GM21528 (cell line): ENCODE measurements around the gene EIF3K.

Experiments
- ATAC-seq: cut with Tn5 transposase; IDR thresholded peaks from one replicate; pipeline ENCODE4 v1.9.1; 2021; ENCODE audit warnings: mild to moderate bottlenecking, moderate library complexity; ENCODE audit not compliant: unreplicated experiment, low FRiP score

Gene EIF3K

DNA sequence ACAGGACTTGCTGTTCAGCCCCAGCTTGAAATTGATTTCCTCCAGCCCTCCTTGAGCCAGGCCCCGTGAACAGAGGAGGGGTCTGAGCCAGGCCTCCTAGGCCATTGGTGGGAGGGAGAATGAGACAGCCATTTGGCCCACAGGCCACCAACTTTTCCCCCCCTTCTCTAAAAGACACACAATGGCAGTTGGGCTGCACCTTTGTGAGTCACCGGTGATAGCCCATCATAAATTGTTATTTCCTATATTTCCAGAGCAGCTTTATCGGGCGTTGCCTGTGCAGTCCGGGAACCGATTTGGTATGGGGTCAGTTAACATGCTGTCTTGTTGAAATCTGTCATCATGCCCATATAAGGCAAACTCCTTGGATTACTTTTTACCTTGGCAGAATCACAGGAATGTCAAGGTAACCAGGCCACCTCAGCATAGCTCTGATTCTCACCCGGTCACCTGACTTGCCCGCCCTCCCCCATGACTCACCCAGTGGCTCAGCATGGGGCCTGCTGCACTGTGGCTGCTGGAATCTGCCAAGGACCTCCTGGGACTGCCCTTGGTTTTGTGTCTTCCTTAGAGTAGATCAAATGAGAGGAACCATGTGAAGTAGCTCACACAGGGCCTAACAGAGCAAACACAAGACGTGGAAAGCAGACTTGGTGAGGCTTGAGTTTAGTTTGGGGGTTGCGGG, 64.5 kb downstream of the EIF3K start:
- ATAC-seq = no peak

- ATAC-seq = no peak
Observed at GRCh38 chr19:38684078-38684861, 65.3 kb downstream of the EIF3K start.

- ATAC-seq = no peak
Observed at GRCh38 chr19:38684862-38685665, 66.1 kb downstream of the EIF3K start.

DNA sequence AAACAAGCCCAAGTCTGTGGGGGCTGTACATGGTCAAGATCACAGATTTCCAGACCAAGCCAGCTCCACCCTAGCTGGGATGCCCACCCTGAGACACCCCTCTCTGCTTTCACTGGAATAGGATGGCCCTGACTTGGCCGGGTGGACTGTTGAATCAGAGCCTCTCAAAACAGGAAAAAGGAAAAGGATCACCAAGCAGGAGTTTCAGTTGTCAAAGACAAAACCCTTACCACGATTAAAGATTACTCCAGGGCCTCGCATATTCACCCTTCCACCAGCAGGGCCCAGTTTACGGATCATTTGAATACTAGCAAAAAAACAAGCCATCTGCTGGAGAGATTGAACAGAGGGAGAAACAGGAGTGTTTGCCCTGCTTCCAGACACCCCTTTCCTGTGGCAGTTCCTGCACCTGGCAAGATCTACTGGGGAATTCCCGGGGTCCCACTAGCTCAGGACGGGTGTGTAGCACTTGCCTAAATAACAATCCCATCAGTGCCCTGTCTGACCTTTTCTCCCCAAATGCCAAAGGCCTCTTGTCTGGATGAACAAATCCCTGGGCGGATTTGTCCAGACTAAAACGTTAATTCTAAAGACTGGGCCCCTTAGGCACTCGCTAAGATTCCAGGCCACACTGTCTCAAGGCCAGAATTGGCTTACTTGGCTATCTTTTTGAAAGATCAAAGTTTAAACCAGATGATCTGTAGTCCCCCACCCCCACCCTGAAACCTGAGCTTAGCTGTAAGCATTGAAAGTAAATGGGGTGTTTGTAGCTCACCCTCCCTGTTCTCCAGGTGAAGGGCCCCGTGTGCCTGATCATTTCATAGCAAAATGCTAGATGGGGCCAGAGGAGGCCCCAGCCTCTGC, 66.9 kb downstream of the EIF3K start:
- ATAC-seq = no peak

DNA sequence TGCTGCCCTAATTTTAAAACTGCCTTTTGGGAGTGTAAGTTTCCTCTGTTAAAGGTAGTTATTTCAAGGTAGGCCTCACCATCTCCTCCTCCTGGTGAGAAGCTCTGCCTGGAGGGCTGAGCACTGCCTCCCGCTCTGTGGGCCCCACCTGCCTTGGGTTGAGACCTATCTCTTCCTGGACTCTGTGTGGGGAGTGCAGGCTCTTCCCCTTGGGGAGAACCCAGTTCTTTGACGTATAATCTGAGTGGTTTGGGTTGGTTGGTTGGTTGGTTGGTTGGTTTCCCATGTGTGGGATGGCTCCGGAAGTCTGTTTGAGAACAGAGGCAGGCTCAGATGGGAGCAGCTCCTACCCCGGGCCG, 67.5 kb downstream of the EIF3K start:
- no peak for ATAC-seq
